Inflammatory macrophage treated with lipopolysaccharide for 4 hours (primary cell): ENCODE results near the gene SSH2.
A peak's percentile ranks its signal among the peaks of the same experiment; 100 is the strongest.

Experiments
- DNase-seq: peaks from one replicate; pipeline ENCODE4 v3.0.0-alpha.2; 2020

The SSH2 gene

GRCh38 chr17:29776026-29776425, 154.0 kb downstream of the SSH2 start:
- no peak for DNase-seq

- DNase-seq = no peak
These were observed 157.0 kb downstream of the SSH2 start for GRCh38 chr17:29772981-29773380.

- DNase-seq = no peak
These were observed 158.5 kb downstream of the SSH2 start for GRCh38 chr17:29771546-29771945.

GRCh38 chr17:29769225-29769624, 160.8 kb downstream of the SSH2 start:
- DNase-seq = no peak

GRCh38 chr17:29766796-29767327, 163.2 kb downstream of the SSH2 start:
- no peak for DNase-seq

- no peak for DNase-seq
These were observed 165.3 kb downstream of the SSH2 start for GRCh38 chr17:29764748-29765147.

- no peak for DNase-seq
These were observed 165.8 kb downstream of the SSH2 start for GRCh38 chr17:29764217-29764616.

GRCh38 chr17:29763273-29763672, 166.8 kb downstream of the SSH2 start:
- no peak for DNase-seq

- peak; percentile 93 for DNase-seq
These were observed 168.8 kb downstream of the SSH2 start for GRCh38 chr17:29761040-29761761.

GRCh38 chr17:29760279-29761039, 169.6 kb downstream of the SSH2 start:
- no peak for DNase-seq

- peak; percentile 23 for DNase-seq
These were observed 171.8 kb downstream of the SSH2 start for GRCh38 chr17:29758255-29758654.

GRCh38 chr17:29757788-29758187, 172.2 kb downstream of the SSH2 start:
- no peak for DNase-seq

GRCh38 chr17:29753845-29754439, 176.1 kb downstream of the SSH2 start:
- DNase-seq = no peak

GRCh38 chr17:29749045-29749825, 180.8 kb downstream of the SSH2 start:
- no peak for DNase-seq

GRCh38 chr17:29748400-29748799, 181.6 kb downstream of the SSH2 start:
- DNase-seq = no peak

- DNase-seq = no peak
These were observed 182.4 kb downstream of the SSH2 start for GRCh38 chr17:29747660-29748059.

- no peak for DNase-seq
These were observed 183.4 kb downstream of the SSH2 start for GRCh38 chr17:29746669-29747068.

- no peak for DNase-seq
These were observed 185.9 kb downstream of the SSH2 start for GRCh38 chr17:29744121-29744520.

GRCh38 chr17:29742210-29742513, 187.9 kb downstream of the SSH2 start:
- DNase-seq = no peak

- no peak for DNase-seq
These were observed 190.0 kb downstream of the SSH2 start for GRCh38 chr17:29740017-29740416.

GRCh38 chr17:29734640-29735039, 195.4 kb downstream of the SSH2 start:
- DNase-seq = no peak

GRCh38 chr17:29733166-29733565, 196.9 kb downstream of the SSH2 start:
- DNase-seq = peak; percentile 24

- DNase-seq = no peak
These were observed 197.4 kb downstream of the SSH2 start for GRCh38 chr17:29732613-29733012.
